Glutamatergic neuron (in vitro differentiated cells): ENCODE measurements around the gene ZCCHC14. TPM values are rescaled to one million over a fixed set of nuclear protein-coding genes. Genes with fewer than 3 reads are reported as not detected.

Source experiments
- DNase-seq: peaks from one replicate; pipeline ENCODE4 v3.0.0; 2022
- H3K27ac Mint-ChIP-seq: one replicate; pipeline ENCODE4 v1.8.0; 2020; ENCODE audit warnings: mild to moderate bottlenecking, mixed read lengths, inconsistent platforms; ENCODE audit not compliant: unreplicated experiment
- H3K27me3 Mint-ChIP-seq: one replicate; pipeline ENCODE4 v1.8.0; 2020; ENCODE audit warnings: mild to moderate bottlenecking, moderate library complexity, mixed read lengths, inconsistent platforms; ENCODE audit not compliant: unreplicated experiment
- H3K36me3 Mint-ChIP-seq: one replicate; pipeline ENCODE4 v1.8.0; 2020; ENCODE audit warnings: mild to moderate bottlenecking, mixed read lengths, inconsistent platforms; ENCODE audit not compliant: unreplicated experiment
- H3K4me1 Mint-ChIP-seq: one replicate; pipeline ENCODE4 v1.8.0; 2020; ENCODE audit warnings: mild to moderate bottlenecking, low read depth, mixed read lengths, inconsistent platforms; ENCODE audit not compliant: unreplicated experiment
- H3K4me3 Mint-ChIP-seq: one replicate; pipeline ENCODE4 v1.8.0; 2020; ENCODE audit warnings: mild to moderate bottlenecking, mixed read lengths, inconsistent platforms; ENCODE audit not compliant: unreplicated experiment
- H3K9me3 Mint-ChIP-seq: one replicate; pipeline ENCODE4 v1.8.0; 2020; ENCODE audit warnings: mild to moderate bottlenecking, moderate library complexity, mixed read lengths, inconsistent platforms; ENCODE audit not compliant: unreplicated experiment
- CTCF ChIP-seq: fragments of 200-600 bp; sonication (generic); IDR thresholded peaks from one replicate; pipeline ENCODE4 v1.5.0; 2021; ENCODE audit not compliant: partially characterized antibody, unreplicated experiment
- total RNA-seq: library from RNA; stranded (reverse); fragmentation: NEBNext Ultra II Directional; extraction: Animal tissue kit (Norgen Biotek cat#: 25700); gene quantifications from one replicate; pipeline ENCODE4 v1.2.1, GENCODE V29; 2021; ENCODE audit not compliant: unreplicated experiment

Gene ZCCHC14
- total RNA-seq, 1 donor from 2014 or later, result 29.2 TPM

GRCh38 chr16:87535855-87536794 lies 43.3 kb upstream of the ZCCHC14 start:
- Mint-ChIP-seq H3K36me3 (peaks cover 5% of the 10 kb centered on the region), H3K27me3 (no peaks in the 10 kb centered on the region), H3K9me3 (peaks cover 9% of the 10 kb centered on the region), H3K4me3 (no peak overlapping the region), H3K4me1 (peaks cover 7% of the 10 kb centered on the region), H3K27ac (no peak overlapping the region)
- TF ChIP-seq CTCF, result no peak
- DNase-seq, result no peak

GRCh38 chr16:87535457-87535854 lies 42.6 kb upstream of the ZCCHC14 start:
- no peak for DNase-seq
- Mint-ChIP-seq H3K9me3 (peaks cover 12% of the 10 kb centered on the region), H3K36me3 (peaks cover 9% of the 10 kb centered on the region), H3K27me3 (no peaks in the 10 kb centered on the region), H3K27ac (no peak overlapping the region), H3K4me3 (no peak overlapping the region), H3K4me1 (peaks cover 4% of the 10 kb centered on the region)
- TF ChIP-seq CTCF, result no peak

GRCh38 chr16:87534751-87535150 lies 41.9 kb upstream of the ZCCHC14 start:
- H3K4me3 Mint-ChIP-seq, result no peak overlapping the region
- H3K27me3 Mint-ChIP-seq, result no peaks in the 10 kb centered on the region
- TF ChIP-seq CTCF, result no peak
- H3K27ac Mint-ChIP-seq, result no peak overlapping the region
- H3K4me1 Mint-ChIP-seq, result no peaks in the 10 kb centered on the region
- peaks cover 13% of the 10 kb centered on the region for H3K36me3 Mint-ChIP-seq
- no peak for DNase-seq
- H3K9me3 Mint-ChIP-seq, result peaks cover 12% of the 10 kb centered on the region

GRCh38 chr16:87534030-87534653 lies 41.3 kb upstream of the ZCCHC14 start:
- no peak for TF ChIP-seq CTCF
- Mint-ChIP-seq H3K4me1 (no peaks in the 10 kb centered on the region), H3K27ac (no peak overlapping the region), H3K9me3 (peaks cover 13% of the 10 kb centered on the region), H3K4me3 (no peak overlapping the region), H3K36me3 (peaks cover 19% of the 10 kb centered on the region), H3K27me3 (no peaks in the 10 kb centered on the region)
- DNase-seq, result no peak

- no peak overlapping the region for H3K4me3 Mint-ChIP-seq
- TF ChIP-seq CTCF, result no peak
- peaks cover 20% of the 10 kb centered on the region for H3K36me3 Mint-ChIP-seq
- no peak overlapping the region for H3K27ac Mint-ChIP-seq
- peaks cover 15% of the 10 kb centered on the region for H3K9me3 Mint-ChIP-seq
- no peaks in the 10 kb centered on the region for H3K27me3 Mint-ChIP-seq
- no peak for DNase-seq
- no peaks in the 10 kb centered on the region for H3K4me1 Mint-ChIP-seq
These were observed 40.2 kb upstream of the ZCCHC14 start for GRCh38 chr16:87533061-87533460.
